ENCODE measurements around the gene TIGD1. TPM values are rescaled to one million over a fixed set of nuclear protein-coding genes. Genes with fewer than 3 reads are reported as not detected.
"Not testable (repeated sequence)": the region's sequence is repeated elsewhere in the genome, so short reads cannot be mapped to it uniquely, and the experiment has no call there.

The TIGD1 gene
- total RNA-seq, 1 donor from 2014 or later, result 2.5 TPM

- TF ChIP-seq, protein P1, sequence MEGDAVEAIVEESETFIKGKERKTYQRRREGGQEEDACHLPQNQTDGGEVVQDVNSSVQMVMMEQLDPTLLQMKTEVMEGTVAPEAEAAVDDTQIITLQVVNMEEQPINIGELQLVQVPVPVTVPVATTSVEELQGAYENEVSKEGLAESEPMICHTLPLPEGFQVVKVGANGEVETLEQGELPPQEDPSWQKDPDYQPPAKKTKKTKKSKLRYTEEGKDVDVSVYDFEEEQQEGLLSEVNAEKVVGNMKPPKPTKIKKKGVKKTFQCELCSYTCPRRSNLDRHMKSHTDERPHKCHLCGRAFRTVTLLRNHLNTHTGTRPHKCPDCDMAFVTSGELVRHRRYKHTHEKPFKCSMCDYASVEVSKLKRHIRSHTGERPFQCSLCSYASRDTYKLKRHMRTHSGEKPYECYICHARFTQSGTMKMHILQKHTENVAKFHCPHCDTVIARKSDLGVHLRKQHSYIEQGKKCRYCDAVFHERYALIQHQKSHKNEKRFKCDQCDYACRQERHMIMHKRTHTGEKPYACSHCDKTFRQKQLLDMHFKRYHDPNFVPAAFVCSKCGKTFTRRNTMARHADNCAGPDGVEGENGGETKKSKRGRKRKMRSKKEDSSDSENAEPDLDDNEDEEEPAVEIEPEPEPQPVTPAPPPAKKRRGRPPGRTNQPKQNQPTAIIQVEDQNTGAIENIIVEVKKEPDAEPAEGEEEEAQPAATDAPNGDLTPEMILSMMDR (conservative IDR thresholded peaks at IDR 0.05; ENCODE audit: low read depth, low read length), result no peak
- no peak for DNase-seq (ENCODE audit: low read depth)
- no peak overlapping the region for H3K4me3 ChIP-seq (ENCODE audit: low read depth, low read length)
Measured at GRCh38 chr2:232538671-232539070, 11.7 kb downstream of the TIGD1 start.

- TF ChIP-seq, protein P1 (conservative IDR thresholded peaks at IDR 0.05; ENCODE audit: low read depth, low read length), result no peak
- DNase-seq (ENCODE audit: low read depth), result no peak
- H3K4me3 ChIP-seq (ENCODE audit: low read depth, low read length), result no peak overlapping the region
Measured at GRCh38 chr2:232537499-232537898, 12.9 kb downstream of the TIGD1 start.

DNA sequence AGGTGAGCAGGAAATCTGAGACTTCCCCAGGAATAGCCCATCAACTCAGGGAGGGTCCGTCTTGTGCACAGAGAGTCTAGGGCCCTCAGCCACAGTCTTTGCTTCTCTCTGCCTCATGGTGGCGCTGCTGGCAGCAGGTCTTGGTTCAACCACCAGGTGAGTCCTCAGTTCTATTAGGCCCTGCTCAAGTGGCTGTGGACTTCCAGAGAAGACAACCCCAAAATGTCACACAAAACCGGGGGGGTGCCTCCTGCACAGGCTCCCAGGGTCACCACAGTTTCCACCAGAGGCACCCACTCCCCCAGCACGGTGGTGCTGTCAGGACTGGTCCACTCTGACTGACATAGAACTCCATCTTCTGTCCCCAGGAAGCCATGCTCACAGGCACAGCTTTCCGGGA, 13.3 kb downstream of the TIGD1 start:
- H3K4me3 ChIP-seq (ENCODE audit: low read depth, low read length), result no peak overlapping the region
- no peak for DNase-seq (ENCODE audit: low read depth)
- TF ChIP-seq, protein P1 (conservative IDR thresholded peaks at IDR 0.05; ENCODE audit: low read depth, low read length), result peak; percentile 55

DNA sequence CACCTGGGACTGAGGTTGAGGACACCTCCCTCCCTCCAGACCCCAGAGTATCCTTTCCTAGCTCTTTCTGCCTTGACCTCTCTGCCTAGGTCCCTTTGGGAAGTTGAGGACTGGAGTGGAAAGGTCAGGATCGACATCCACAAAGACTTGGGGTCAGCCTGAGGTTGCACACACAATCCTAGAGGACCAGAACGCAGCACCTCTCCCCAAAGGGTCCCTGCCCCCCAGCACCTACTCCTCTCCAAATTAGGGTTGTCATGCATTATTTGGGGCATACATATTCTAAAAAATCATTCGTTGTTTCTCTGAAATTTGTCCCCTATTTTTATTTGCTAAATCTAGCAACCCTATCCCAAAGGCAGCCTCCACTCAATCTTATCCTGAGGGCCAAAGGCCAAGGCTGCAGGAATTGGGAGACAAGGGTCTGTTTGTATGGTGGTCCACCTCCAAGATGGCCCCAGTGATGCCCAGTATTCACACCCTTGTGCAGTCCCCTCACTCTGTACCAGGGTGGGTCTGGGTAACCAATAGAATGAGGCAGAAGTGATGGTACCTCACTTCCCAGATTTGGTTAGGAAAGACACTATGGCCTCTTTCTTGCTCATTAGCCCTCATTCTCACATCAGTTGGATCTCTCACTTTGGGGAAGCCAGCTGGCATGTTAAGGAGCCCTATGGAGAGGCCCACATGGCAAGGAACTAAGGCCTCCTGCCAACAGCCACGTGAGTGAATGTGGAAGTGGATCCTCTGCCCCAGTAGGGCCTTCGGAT, 14.4 kb downstream of the TIGD1 start:
- no peak overlapping the region for H3K4me3 ChIP-seq (ENCODE audit: low read depth, low read length)
- DNase-seq (ENCODE audit: low read depth), result no peak
- TF ChIP-seq, protein P1 (conservative IDR thresholded peaks at IDR 0.05; ENCODE audit: low read depth, low read length), result no peak

DNA sequence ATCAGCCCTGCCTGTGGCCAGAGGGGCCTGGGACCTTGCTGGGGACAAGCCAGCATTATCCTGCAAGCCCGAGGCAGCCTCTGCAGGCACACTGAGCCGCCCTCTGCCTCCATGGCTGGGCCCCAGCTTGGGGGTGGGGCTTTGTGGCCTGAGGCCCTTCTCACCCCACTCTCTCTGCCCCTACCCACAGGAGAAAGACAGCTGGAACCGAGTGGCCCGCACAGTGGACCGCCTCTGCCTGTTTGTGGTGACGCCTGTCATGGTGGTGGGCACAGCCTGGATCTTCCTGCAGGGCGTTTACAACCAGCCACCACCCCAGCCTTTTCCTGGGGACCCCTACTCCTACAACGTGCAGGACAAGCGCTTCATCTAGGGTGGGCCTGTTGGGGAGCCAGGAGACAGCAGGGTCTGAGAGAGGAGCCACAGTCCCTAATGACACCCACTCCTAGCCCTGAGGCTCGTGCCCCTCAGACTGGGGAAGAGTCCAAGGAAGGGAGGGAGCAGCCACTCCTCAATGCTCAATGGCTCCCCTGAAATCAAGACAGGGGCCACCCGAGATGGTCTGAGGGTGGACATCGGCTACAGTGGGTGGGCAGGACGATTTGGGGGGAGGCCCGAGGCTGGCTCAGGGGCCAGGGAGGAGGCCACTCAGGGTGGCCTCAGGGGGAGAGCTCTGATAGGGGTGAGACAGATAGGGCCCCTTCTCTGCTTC, 15.3 kb downstream of the TIGD1 start:
- TF ChIP-seq, protein P1 (conservative IDR thresholded peaks at IDR 0.05; ENCODE audit: low read depth, low read length), result no peak
- no peak overlapping the region for H3K4me3 ChIP-seq (ENCODE audit: low read depth, low read length)
- no peak for DNase-seq (ENCODE audit: low read depth)

- TF ChIP-seq, protein P1 (conservative IDR thresholded peaks at IDR 0.05; ENCODE audit: low read depth, low read length), result no peak
- no peak overlapping the region for H3K4me3 ChIP-seq (ENCODE audit: low read depth, low read length)
- no peak for DNase-seq (ENCODE audit: low read depth)
Measured at GRCh38 chr2:232533944-232534710, 16.2 kb downstream of the TIGD1 start.

DNA sequence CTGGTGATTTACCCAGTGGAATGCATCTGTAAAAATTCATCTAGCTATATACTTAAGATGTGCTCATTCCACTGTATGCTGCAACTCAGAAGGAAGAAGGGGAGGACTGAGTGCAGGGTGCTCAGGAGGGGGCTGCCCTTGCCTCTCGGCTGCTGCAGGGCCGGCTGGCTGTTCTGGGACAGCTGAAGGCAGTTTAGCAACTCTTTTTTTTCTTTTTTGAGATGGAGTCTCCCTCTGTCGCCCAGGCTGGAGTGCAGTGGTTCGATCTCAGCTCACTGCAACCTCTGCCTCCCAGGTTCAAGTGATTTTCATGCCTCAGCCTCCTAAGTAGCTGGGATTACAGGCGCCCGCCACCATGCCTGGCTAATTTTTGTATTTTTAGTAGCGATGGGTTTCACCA, 17.5 kb downstream of the TIGD1 start:
- not testable (repeated sequence) for H3K4me3 ChIP-seq (ENCODE audit: low read depth, low read length); DNase-seq (ENCODE audit: low read depth)
